H1 (cell line): ENCODE data around the gene AVPI1. TPM values are rescaled to one million over a fixed set of nuclear protein-coding genes. Genes with fewer than 3 reads are reported as not detected.

ENCODE experiments used
- CHD7 ChIP-seq: fragments of 300-600 bp; sonication (generic); IDR thresholded peaks from 2 replicates; pipeline ENCODE4 v1.7.1; 2012; ENCODE audit warnings: low read length, moderate library complexity, mild to moderate bottlenecking, inconsistent platforms; ENCODE audit not compliant: insufficient replicate concordance
- MAFK ChIP-seq: IDR thresholded peaks from 2 replicates; pipeline ENCODE4 v1.6.1; 2012; ENCODE audit warnings: low read depth, mild to moderate bottlenecking, improper control_type of control experiment, low read length
- RBBP5 ChIP-seq: IDR thresholded peaks from 2 replicates; pipeline ENCODE4 v1.7.1; 2012; ENCODE audit warnings: low read depth, mild to moderate bottlenecking, inconsistent platforms, low read length, moderate library complexity, borderline replicate concordance
- RXRA ChIP-seq: IDR thresholded peaks from 2 replicates; pipeline ENCODE4 v1.6.1; 2011; ENCODE audit warnings: low read depth, mild to moderate bottlenecking, low read length, moderate library complexity; ENCODE audit not compliant: insufficient read depth
- TAF7 ChIP-seq: optimal IDR thresholded peaks from 2 replicates; pipeline ENCODE3; 2011; ENCODE audit warnings: low read depth, mild to moderate bottlenecking, inconsistent platforms, low read length, moderate library complexity, borderline replicate concordance
- polyA plus RNA-seq, 7 experiments: library from polyadenylated mRNA; depleted of rRNA in 3 of 7; stranded (reverse) in 5 of 7; unstranded in 2 of 7; fragments of >200 nt in 5 of 7; fragments of 200-250 nt in 2 of 7; gene quantifications; 1 replicate in 5 of 7; 2 replicates in 1 of 7; 4 replicates in 1 of 7; pipeline versions ENCODE4 v1.2.1 to v1.2.3, GENCODE V29; 2011 to 2013; ENCODE audit warnings: missing spikeins in 2 of 7, mixed read lengths in 2 of 7
- total RNA-seq: library from RNA; stranded (reverse); fragmentation: NEBNext Ultra II Directional; extraction: Animal tissue kit (Norgen Biotek cat#: 25700); gene quantifications from 2 replicates; pipeline ENCODE4 v1.2.1, GENCODE V29; 2021

AVPI1 gene
- total and polyA plus RNA-seq, 2 of the 8 experiments (the other 6 are each of a cell fraction or from before 2014, with no cell fraction given), result 9.0 to 13.5 TPM

GRCh38 chr10:97718178-97718577 lies 31.1 kb upstream of the AVPI1 start (continued):
- TF ChIP-seq CHD7 (no peak), TAF7 (no peak), RBBP5 (no peak), RXRA (no peak), MAFK (no peak)
